CD14-positive monocyte (primary cell): ENCODE data around the gene PI4KB. TPM values are rescaled to one million over a fixed set of nuclear protein-coding genes. Genes with fewer than 3 reads are reported as not detected.
A peak's percentile ranks its signal among the peaks of the same experiment; 100 is the strongest.

Experiments used
- DNase-seq, 3 donors: peaks; one replicate each; pipeline ENCODE4 v3.0.0-alpha.2; 2011 to 2022
- H2AFZ ChIP-seq: 2 replicates; pipeline ENCODE4 v1.6.0; 2012; ENCODE audit warnings: mild to moderate bottlenecking, low read depth, low read length, inconsistent platforms; ENCODE audit not compliant: insufficient read depth, poor library complexity, severe bottlenecking
- H3K27ac ChIP-seq, 2 donors: 1 replicate in 1 of 2; 2 replicates in 1 of 2; pipeline ENCODE4 v1.5.1; 2012 to 2013; ENCODE audit warnings: low read length in 2 of 2, control low read depth in 1 of 2, inconsistent platforms in 1 of 2, low read depth in 1 of 2, mild to moderate bottlenecking in 1 of 2
- H3K27me3 ChIP-seq, 2 donors: one replicate each; pipeline versions ENCODE4 v1.6.0 to v1.6.1; 2011 to 2013; ENCODE audit warnings: low read length in 2 of 2; ENCODE audit not compliant: control insufficient read depth in 2 of 2, insufficient read depth in 2 of 2
- H3K36me3 ChIP-seq, 2 donors: replicated peaks in 1 of 2; 1 replicate in 1 of 2; 2 replicates in 1 of 2; pipeline versions ENCODE4 v1.5.1 to v1.6.1; 2012 to 2013; ENCODE audit warnings: low read length in 2 of 2, control low read depth in 1 of 2, inconsistent platforms in 1 of 2, mild to moderate bottlenecking in 1 of 2; ENCODE audit not compliant: insufficient read depth in 2 of 2, control insufficient read depth in 1 of 2
- H3K4me1 ChIP-seq, 2 donors: 1 replicate in 1 of 2; 2 replicates in 1 of 2; pipeline versions ENCODE4 v1.5.1 to v1.6.1; 2012 to 2013; ENCODE audit warnings: low read length in 2 of 2, control low read depth in 1 of 2, inconsistent platforms in 1 of 2, mild to moderate bottlenecking in 1 of 2, moderate library complexity in 1 of 2; ENCODE audit not compliant: insufficient read depth in 2 of 2, control insufficient read depth in 1 of 2
- H3K4me2 ChIP-seq: replicated peaks from 2 replicates; pipeline ENCODE3; 2012; ENCODE audit warnings: low read length, moderate library complexity, mild to moderate bottlenecking; ENCODE audit not compliant: poor library complexity, severe bottlenecking; ENCODE audit errors: extremely low read depth
- H3K4me3 ChIP-seq, 3 experiments: fragments of 200-600 bp in 1 of 3; sonication (generic) in 1 of 3; replicated peaks in 1 of 3; 1 replicate in 2 of 3; 2 replicates in 1 of 3; pipeline ENCODE4 v1.5.1; 2011 to 2013; ENCODE audit warnings: low read length in 3 of 3, mild to moderate bottlenecking in 3 of 3, control low read depth in 2 of 3, low read depth in 2 of 3, inconsistent platforms in 1 of 3, moderate library complexity in 1 of 3
- H3K79me2 ChIP-seq: 2 replicates; pipeline ENCODE4 v1.6.0; 2012; ENCODE audit warnings: mild to moderate bottlenecking, control low read depth, inconsistent platforms, low read length, moderate library complexity; ENCODE audit not compliant: insufficient read depth
- H3K9ac ChIP-seq: 2 replicates; pipeline ENCODE4 v1.6.0; 2017; ENCODE audit warnings: low read length, mild to moderate bottlenecking; ENCODE audit not compliant: insufficient read depth, poor library complexity, severe bottlenecking
- H3K9me3 ChIP-seq, 2 donors: replicated peaks in 1 of 2; 1 replicate in 1 of 2; 2 replicates in 1 of 2; pipeline versions ENCODE4 v1.5.1 to v1.6.1; 2012 to 2013; ENCODE audit warnings: low read length in 2 of 2, control low read depth in 1 of 2; ENCODE audit not compliant: control insufficient read depth in 1 of 2, insufficient read depth in 1 of 2
- H4K20me1 ChIP-seq: 2 replicates; pipeline ENCODE4 v1.6.0; 2012; ENCODE audit warnings: mild to moderate bottlenecking, low read length, control low read depth, moderate library complexity; ENCODE audit not compliant: insufficient read depth
- H3K27ac Mint-ChIP-seq, 7 donors: one replicate each; pipeline ENCODE4 v1.8.0; 2020; ENCODE audit warnings: mild to moderate bottlenecking in 7 of 7, mixed read lengths in 7 of 7, moderate library complexity in 6 of 7, inconsistent platforms in 2 of 7
- H3K27me3 Mint-ChIP-seq, 3 donors: one replicate each; pipeline ENCODE4 v1.8.0; 2021 to 2022; ENCODE audit warnings: low read depth in 3 of 3, mild to moderate bottlenecking in 3 of 3, mixed read lengths in 3 of 3, moderate library complexity in 3 of 3, inconsistent platforms in 1 of 3
- H3K36me3 Mint-ChIP-seq, 2 donors: one replicate each; pipeline ENCODE4 v1.8.0; 2020; ENCODE audit warnings: mixed read lengths in 2 of 2, inconsistent platforms in 1 of 2, mild to moderate bottlenecking in 1 of 2
- H3K4me1 Mint-ChIP-seq: one replicate; pipeline ENCODE4 v1.8.0; 2020; ENCODE audit warnings: mild to moderate bottlenecking, mixed read lengths
- H3K4me3 Mint-ChIP-seq, 2 donors: one replicate each; pipeline ENCODE4 v1.8.0; 2020; ENCODE audit warnings: mild to moderate bottlenecking in 2 of 2, mixed read lengths in 2 of 2, moderate library complexity in 1 of 2
- H3K9me3 Mint-ChIP-seq, 7 donors: one replicate each; pipeline ENCODE4 v1.8.0; 2020 to 2022; ENCODE audit warnings: mixed read lengths in 7 of 7, mild to moderate bottlenecking in 6 of 7, moderate library complexity in 6 of 7, inconsistent platforms in 2 of 7
- WGBS: methylation state at CpG from one replicate; pipeline ENCODE4 v1.1.5; 2013; ENCODE audit warnings: missing lambda C conversion rate; ENCODE audit not compliant: insufficient coverage; 5-methylcytosine and 5-hydroxymethylcytosine counted together
- intact Hi-C, 2 donors: fragments of 100-400 bp; cut with micrococcal nuclease; formaldehyde crosslinking; loops; one replicate each; pipeline versions ENCODE4 v1.15.0 to v1.15.1; 2023
- polyA plus RNA-seq, 3 donors: library from polyadenylated mRNA; depleted of rRNA in 1 of 3; unstranded in 2 of 3; stranded (reverse) in 1 of 3; fragments of 300-500 nt in 2 of 3; fragments of >200 nt in 1 of 3; fragmentation: Illumina TruSeq in 2 of 3; gene quantifications; 1 replicate in 2 of 3; 2 replicates in 1 of 3; pipeline ENCODE4 v1.2.3, GENCODE V29; 2012 to 2021
- TF ChIP-seq, protein P1 (sequence below): fragments of 200-600 bp; IDR thresholded peaks from one replicate; pipeline ENCODE4 v1.8.0; 2022; ENCODE audit warnings: antibody characterized with exemption, mild to moderate bottlenecking

PI4KB gene
- polyA plus RNA-seq, 3 donors, result 37.8 to 148 (median 50.3) TPM

DNA sequence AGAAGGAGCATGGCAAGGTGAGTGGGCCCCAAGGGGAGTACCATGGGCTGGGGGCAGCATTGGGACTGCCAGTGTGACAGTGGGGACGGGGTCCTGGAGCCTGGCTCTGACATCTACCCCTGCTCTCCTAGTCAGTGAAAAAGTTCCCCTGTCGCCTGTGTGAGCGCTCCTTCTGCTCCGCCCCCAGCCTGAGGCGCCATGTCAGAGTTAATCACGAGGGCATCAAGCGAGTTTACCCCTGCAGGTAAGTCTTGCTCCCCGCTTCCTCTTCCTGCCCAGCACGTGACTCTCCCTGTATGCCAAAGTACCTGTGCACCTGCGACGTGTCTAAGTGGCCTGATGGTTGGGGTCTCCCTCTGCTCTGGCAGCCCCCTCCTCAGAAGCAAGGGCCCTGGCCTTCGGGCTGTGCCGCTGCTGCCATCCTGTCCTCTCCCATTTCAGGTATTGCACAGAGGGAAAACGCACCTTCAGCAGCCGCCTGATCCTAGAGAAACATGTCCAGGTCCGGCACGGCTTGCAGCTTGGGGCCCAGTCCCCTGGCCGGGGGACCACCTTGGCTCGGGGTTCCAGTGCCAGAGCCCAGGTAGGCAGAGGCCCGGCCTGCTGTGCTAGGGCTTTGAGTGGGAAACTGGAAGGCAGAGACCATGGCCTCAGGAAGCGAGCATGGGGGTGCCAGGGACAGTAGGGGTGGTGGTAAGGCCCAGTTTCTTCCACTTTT lies 37.1 kb downstream of the PI4KB start:
- Mint-ChIP-seq H3K4me1 (peaks cover 16% of the 10 kb centered on the region), H3K36me3 (peaks cover 79 to 97% of the 10 kb centered on the region in 2 donors), H3K9me3 (peaks cover 0 to 2% (median 0%) of the 10 kb centered on the region in 7 donors), H3K4me3 (no peak overlapping the region), H3K27me3 (no peaks in the 10 kb centered on the region), H3K27ac (peak overlapping the region in 5 of 7 donors; percentile 26 to 87 (median 43))
- Histone ChIP-seq H3K27ac (peak overlapping the region in 1 of 2 donors; percentile 32), H3K9ac (no peak overlapping the region), H3K36me3 (peaks cover 92 to 98% of the 10 kb centered on the region in 2 donors), H3K4me3 (no peak overlapping the region), H3K79me2 (peaks cover 46% of the 10 kb centered on the region), H3K4me2 (no peak overlapping the region), H3K9me3 (no peaks in the 10 kb centered on the region), H4K20me1 (peaks cover 88% of the 10 kb centered on the region), H3K27me3 (no peaks in the 10 kb centered on the region), H3K4me1 (peaks cover 7 to 11% of the 10 kb centered on the region in 2 donors), H2AFZ (no peak overlapping the region)
- TF ChIP-seq, protein P1, sequence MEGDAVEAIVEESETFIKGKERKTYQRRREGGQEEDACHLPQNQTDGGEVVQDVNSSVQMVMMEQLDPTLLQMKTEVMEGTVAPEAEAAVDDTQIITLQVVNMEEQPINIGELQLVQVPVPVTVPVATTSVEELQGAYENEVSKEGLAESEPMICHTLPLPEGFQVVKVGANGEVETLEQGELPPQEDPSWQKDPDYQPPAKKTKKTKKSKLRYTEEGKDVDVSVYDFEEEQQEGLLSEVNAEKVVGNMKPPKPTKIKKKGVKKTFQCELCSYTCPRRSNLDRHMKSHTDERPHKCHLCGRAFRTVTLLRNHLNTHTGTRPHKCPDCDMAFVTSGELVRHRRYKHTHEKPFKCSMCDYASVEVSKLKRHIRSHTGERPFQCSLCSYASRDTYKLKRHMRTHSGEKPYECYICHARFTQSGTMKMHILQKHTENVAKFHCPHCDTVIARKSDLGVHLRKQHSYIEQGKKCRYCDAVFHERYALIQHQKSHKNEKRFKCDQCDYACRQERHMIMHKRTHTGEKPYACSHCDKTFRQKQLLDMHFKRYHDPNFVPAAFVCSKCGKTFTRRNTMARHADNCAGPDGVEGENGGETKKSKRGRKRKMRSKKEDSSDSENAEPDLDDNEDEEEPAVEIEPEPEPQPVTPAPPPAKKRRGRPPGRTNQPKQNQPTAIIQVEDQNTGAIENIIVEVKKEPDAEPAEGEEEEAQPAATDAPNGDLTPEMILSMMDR, result no peak
- WGBS, result 87% methylated on average over 20 of the region's 21 CpGs
- no peak for DNase-seq
- intact Hi-C loops, result loop anchor here in 1 of 2 donors (10.0 kb wide), 1 partner anchor 175 kb away; no protein-coding TSS in a partner anchor

GRCh38 chr1:151289080-151289935 lies 37.9 kb downstream of the PI4KB start:
- no peak overlapping the region for H2AFZ ChIP-seq
- H3K27ac ChIP-seq, result peak overlapping the region in 1 of 2 donors; percentile 41
- H3K27me3 ChIP-seq, result no peaks in the 10 kb centered on the region
- peaks cover 0 to 2% (median 0%) of the 10 kb centered on the region in 7 donors for H3K9me3 Mint-ChIP-seq
- 20% methylated on average over 4 of the region's 18 CpGs for WGBS
- peaks cover 89 to 95% of the 10 kb centered on the region in 2 donors for H3K36me3 ChIP-seq
- H3K27ac Mint-ChIP-seq, result peak overlapping the region in 4 of 7 donors; percentile 22 to 63 (median 49)
- no peaks in the 10 kb centered on the region for H3K9me3 ChIP-seq
- no peak for DNase-seq
- H3K4me1 Mint-ChIP-seq, result peaks cover 18% of the 10 kb centered on the region
- H3K4me3 Mint-ChIP-seq, result no peak overlapping the region
- H4K20me1 ChIP-seq, result peaks cover 97% of the 10 kb centered on the region
- intact Hi-C loops, result loop anchor here in 1 of 2 donors (10.0 kb wide), 1 partner anchor 175 kb away; no protein-coding TSS in a partner anchor
- peaks cover 54% of the 10 kb centered on the region for H3K79me2 ChIP-seq
- no peak overlapping the region for H3K4me2 ChIP-seq
- H3K9ac ChIP-seq, result no peak overlapping the region
- peaks cover 8 to 17% of the 10 kb centered on the region in 2 donors for H3K4me1 ChIP-seq
- H3K27me3 Mint-ChIP-seq, result no peaks in the 10 kb centered on the region
- H3K36me3 Mint-ChIP-seq, result peaks cover 77 to 98% of the 10 kb centered on the region in 2 donors
- TF ChIP-seq, protein P1, result no peak
- H3K4me3 ChIP-seq, result no peak overlapping the region
